GM23338 (cell line): Measurements from ENCODE around the gene RAB11FIP3. TPM values are rescaled to one million over a fixed set of nuclear protein-coding genes. Genes with fewer than 3 reads are reported as not detected.
"Not testable (repeated sequence)": the region's sequence is repeated elsewhere in the genome, so short reads cannot be mapped to it uniquely, and the experiment has no call there.

ENCODE experiments used
- ATAC-seq: fragments of 200-7000 bp; cut with Tn5 transposase; 3 replicates; pipeline ENCODE4 v1.9.1; 2020
- DNase-seq: peaks from one replicate; pipeline ENCODE4 v3.0.0-alpha.2; 2015; ENCODE audit warnings: low spot score
- H2AFZ ChIP-seq: fragments of 200-600 bp; sonication (generic); 2 replicates; pipeline ENCODE4 v1.8.0; 2016; ENCODE audit warnings: antibody characterized with exemption, mild to moderate bottlenecking, moderate library complexity
- H3F3A ChIP-seq: fragments of 200-600 bp; sonication (generic); replicated peaks from 2 replicates; pipeline ENCODE4 v1.8.0; 2017; ENCODE audit warnings: antibody characterized with exemption, mixed run types, low read depth
- H3K27ac ChIP-seq: fragments of 200-600 bp; sonication (generic); 2 replicates; pipeline ENCODE4 v1.6.1; 2016; ENCODE audit warnings: low read depth
- H3K27me3 ChIP-seq: fragments of 200-600 bp; sonication (generic); 2 replicates; pipeline ENCODE4 v1.8.0; 2016; ENCODE audit warnings: mild to moderate bottlenecking, mixed run types, moderate library complexity; ENCODE audit not compliant: insufficient read depth
- H3K36me3 ChIP-seq: fragments of 200-600 bp; sonication (generic); 2 replicates; pipeline ENCODE4 v1.8.0; 2016; ENCODE audit warnings: mild to moderate bottlenecking; ENCODE audit not compliant: insufficient read depth
- H3K4me1 ChIP-seq: fragments of 200-600 bp; sonication (generic); 2 replicates; pipeline ENCODE4 v1.8.0; 2016; ENCODE audit warnings: mild to moderate bottlenecking, moderate library complexity; ENCODE audit not compliant: insufficient read depth
- H3K4me2 ChIP-seq: fragments of 200-600 bp; sonication (generic); 2 replicates; pipeline ENCODE4 v1.7.1; 2017; ENCODE audit warnings: mixed run types
- H3K4me3 ChIP-seq: fragments of 200-600 bp; sonication (generic); 2 replicates; pipeline ENCODE4 v1.6.1; 2016; ENCODE audit warnings: mixed run types
- H3K79me2 ChIP-seq: fragments of 200-600 bp; sonication (generic); replicated peaks from 2 replicates; pipeline ENCODE4 v1.8.0; 2017; ENCODE audit warnings: mild to moderate bottlenecking; ENCODE audit not compliant: insufficient read depth
- H3K9me2 ChIP-seq: fragments of 200-600 bp; sonication (generic); 2 replicates; pipeline ENCODE4 v1.8.0; 2017; ENCODE audit not compliant: insufficient read depth
- H4K20me1 ChIP-seq: fragments of 200-600 bp; sonication (generic); replicated peaks from 2 replicates; pipeline ENCODE4 v1.8.0; 2017; ENCODE audit warnings: mild to moderate bottlenecking; ENCODE audit not compliant: insufficient read depth
- H3K27ac Mint-ChIP-seq: 2 replicates; pipeline ENCODE4 v1.8.0; 2020; ENCODE audit warnings: inconsistent platforms, mild to moderate bottlenecking, moderate library complexity, mixed read lengths
- H3K27me3 Mint-ChIP-seq: 3 replicates; pipeline ENCODE4 v1.8.0; 2022; ENCODE audit warnings: low read depth, mild to moderate bottlenecking, moderate library complexity, mixed read lengths, inconsistent platforms; ENCODE audit not compliant: insufficient read depth, poor library complexity
- H3K36me3 Mint-ChIP-seq: 3 replicates; pipeline ENCODE4 v1.8.0; 2021; ENCODE audit warnings: low read depth, mild to moderate bottlenecking, inconsistent platforms, moderate library complexity, mixed read lengths
- H3K4me1 Mint-ChIP-seq: 3 replicates; pipeline ENCODE4 v1.8.0; 2020; ENCODE audit warnings: mild to moderate bottlenecking, inconsistent platforms, mixed read lengths
- H3K4me3 Mint-ChIP-seq: 3 replicates; pipeline ENCODE4 v1.8.0; 2021; ENCODE audit warnings: moderate library complexity, mild to moderate bottlenecking, inconsistent platforms, mixed read lengths
- H3K9me3 Mint-ChIP-seq: 3 replicates; pipeline ENCODE4 v1.8.0; 2020; ENCODE audit warnings: moderate library complexity, mild to moderate bottlenecking, inconsistent platforms, mixed read lengths
- CREB1 ChIP-seq: fragments of 250-450 bp; sonication (Bioruptor Pico); IDR thresholded peaks from 2 replicates; pipeline ENCODE4 v1.5.0; 2020; ENCODE audit warnings: low read depth, mild to moderate bottlenecking, moderate library complexity
- CTCF ChIP-seq, 2 experiments: fragments of 200-600 bp in 1 of 2; sonication (generic) in 1 of 2; conservative IDR thresholded peaks; 2 replicates each; pipeline versions ENCODE4 v1.5.1 to v1.6.1; 2016 to 2017; ENCODE audit warnings: antibody characterized with exemption in 2 of 2, low read depth in 2 of 2, mild to moderate bottlenecking in 2 of 2, moderate library complexity in 1 of 2
- EZH2phosphoT487 ChIP-seq: fragments of 200-600 bp; sonication (generic); IDR thresholded peaks from one replicate; pipeline ENCODE4 v1.8.1; 2018; ENCODE audit warnings: antibody characterized with exemption; ENCODE audit not compliant: unreplicated experiment
- POLR2AphosphoS5 ChIP-seq: IDR thresholded peaks from 2 replicates; pipeline ENCODE4 v1.6.1; 2016; ENCODE audit warnings: antibody characterized with exemption, low read depth
- REST ChIP-seq: IDR thresholded peaks from one replicate; pipeline ENCODE4 v1.6.1; 2018; ENCODE audit warnings: antibody characterized with exemption; ENCODE audit not compliant: unreplicated experiment
- ZNF462 ChIP-seq: fragments of 250-450 bp; sonication (Bioruptor Pico); IDR thresholded peaks from 2 replicates; pipeline ENCODE4 v1.5.0; 2020; ENCODE audit warnings: mild to moderate bottlenecking, moderate library complexity
- polyA plus RNA-seq: library from polyadenylated mRNA; unstranded; fragments of >200 nt; fragmentation: Nextera tagmentation; extraction: Ambion mirVana; gene quantifications from 2 replicates; pipeline ENCODE4 v1.2.1, GENCODE V29; 2016
- total RNA-seq: library from RNA; depleted of rRNA; stranded (reverse); fragments of >200 nt; shearing (Covaris generic); gene quantifications from 2 replicates; pipeline ENCODE4 v1.2.3, GENCODE V29; 2014

RAB11FIP3 gene
- total and polyA plus RNA-seq, 2 experiments from 2014 or later: 3.2 to 29.2 TPM

GRCh38 chr16:377419-377951 is 48.0 kb upstream of the RAB11FIP3 start (continued):
- TF ChIP-seq ZNF462 (CRISPR knock-in tag): no peak
- TF ChIP-seq CTCF (conservative IDR thresholded peaks at IDR 0.05; ENCODE audit: low read depth in 2 of 2): no peak
- TF ChIP-seq POLR2AphosphoS5: no peak
- TF ChIP-seq EZH2phosphoT487: no peak
- TF ChIP-seq CREB1 (CRISPR knock-in tag): no peak
- TF ChIP-seq REST: no peak

GRCh38 chr16:378113-378820 is 47.2 kb upstream of the RAB11FIP3 start:
- Histone ChIP-seq H3K79me2 (peaks cover 29% of the 10 kb centered on the region), H3K4me3 (peak overlapping the region; percentile 95; the same call in 1 of the 2 replicates), H3F3A (peaks cover 14% of the 10 kb centered on the region), H3K4me1 (peaks cover 12% of the 10 kb centered on the region)
- not testable (repeated sequence) for H3K4me3 Mint-ChIP-seq, H3K36me3 ChIP-seq, H3K27me3 ChIP-seq, DNase-seq, H3K9me2 ChIP-seq, ATAC-seq, H2AFZ ChIP-seq, H3K27ac ChIP-seq, H3K9me3 Mint-ChIP-seq, H3K4me2 ChIP-seq, H3K27ac Mint-ChIP-seq, H4K20me1 ChIP-seq
- Mint-ChIP-seq H3K27me3 (peaks cover 14% of the 10 kb centered on the region), H3K36me3 (peaks cover 14% of the 10 kb centered on the region), H3K4me1 (peaks cover 15% of the 10 kb centered on the region)
